ENCODE data around the gene NT5DC4.

- no peak for TF ChIP-seq CTCF (IDR thresholded peaks at IDR 0.05)
- TF ChIP-seq, protein P1, sequence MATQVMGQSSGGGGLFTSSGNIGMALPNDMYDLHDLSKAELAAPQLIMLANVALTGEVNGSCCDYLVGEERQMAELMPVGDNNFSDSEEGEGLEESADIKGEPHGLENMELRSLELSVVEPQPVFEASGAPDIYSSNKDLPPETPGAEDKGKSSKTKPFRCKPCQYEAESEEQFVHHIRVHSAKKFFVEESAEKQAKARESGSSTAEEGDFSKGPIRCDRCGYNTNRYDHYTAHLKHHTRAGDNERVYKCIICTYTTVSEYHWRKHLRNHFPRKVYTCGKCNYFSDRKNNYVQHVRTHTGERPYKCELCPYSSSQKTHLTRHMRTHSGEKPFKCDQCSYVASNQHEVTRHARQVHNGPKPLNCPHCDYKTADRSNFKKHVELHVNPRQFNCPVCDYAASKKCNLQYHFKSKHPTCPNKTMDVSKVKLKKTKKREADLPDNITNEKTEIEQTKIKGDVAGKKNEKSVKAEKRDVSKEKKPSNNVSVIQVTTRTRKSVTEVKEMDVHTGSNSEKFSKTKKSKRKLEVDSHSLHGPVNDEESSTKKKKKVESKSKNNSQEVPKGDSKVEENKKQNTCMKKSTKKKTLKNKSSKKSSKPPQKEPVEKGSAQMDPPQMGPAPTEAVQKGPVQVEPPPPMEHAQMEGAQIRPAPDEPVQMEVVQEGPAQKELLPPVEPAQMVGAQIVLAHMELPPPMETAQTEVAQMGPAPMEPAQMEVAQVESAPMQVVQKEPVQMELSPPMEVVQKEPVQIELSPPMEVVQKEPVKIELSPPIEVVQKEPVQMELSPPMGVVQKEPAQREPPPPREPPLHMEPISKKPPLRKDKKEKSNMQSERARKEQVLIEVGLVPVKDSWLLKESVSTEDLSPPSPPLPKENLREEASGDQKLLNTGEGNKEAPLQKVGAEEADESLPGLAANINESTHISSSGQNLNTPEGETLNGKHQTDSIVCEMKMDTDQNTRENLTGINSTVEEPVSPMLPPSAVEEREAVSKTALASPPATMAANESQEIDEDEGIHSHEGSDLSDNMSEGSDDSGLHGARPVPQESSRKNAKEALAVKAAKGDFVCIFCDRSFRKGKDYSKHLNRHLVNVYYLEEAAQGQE (IDR thresholded peaks at IDR 0.05; ENCODE audit: insufficient read depth in 1 of 2, low read depth in 2 of 2, low read length in 1 of 2) = no peak
- no peak for TF ChIP-seq POLR2AphosphoS5 (IDR thresholded peaks at IDR 0.05; ENCODE audit: low read depth, low read length)
- no peak for TF ChIP-seq TCF7L2 (IDR thresholded peaks at IDR 0.05; ENCODE audit: low read depth, low read length)
- no peak for TF ChIP-seq SIN3A (IDR thresholded peaks at IDR 0.05; ENCODE audit: borderline replicate concordance, insufficient read depth, low read depth, low read length)
Measured at GRCh38 chr2:112706170-112706664, 14.6 kb upstream of the NT5DC4 start.

All from Panc1 (cell line).